Aortic smooth muscle cell (primary cell): ENCODE measurements around the gene WDPCP. TPM values are rescaled to one million over a fixed set of nuclear protein-coding genes. Genes with fewer than 3 reads are reported as not detected.

ENCODE experiments used
- total RNA-seq: library from RNA; depleted of rRNA; stranded (reverse); fragments of >200 nt; gene quantifications from 2 replicates; pipeline ENCODE4 v1.2.3, GENCODE V29; 2014

The WDPCP gene
- total RNA-seq: 13.3 and 13.7 TPM in 2 replicates

GRCh38 chr2:63588385-63589147 is at the start of gene WDPCP, which contains the start of gene MDH1:
Gene WDPCP (minus strand): TSS chr2:63588477. CDS start chr2:63588271, 206 bp downstream.
Gene MDH1 (plus strand): TSS chr2:63588963. CDS start chr2:63589044, 81 bp downstream.

Other genes starting within 250 kb of the WDPCP start
- 184 and 209 TPM in 2 replicates for gene MDH1, start 486 bp upstream of the WDPCP start, total RNA-seq